Activated effector memory CD4-positive, alpha-beta T cell treated with anti-CD3 and anti-CD28 coated beads, Interleukin-2, amount 50 U/mL, for 16 hours (primary cell): Measurements from ENCODE around the gene ABCC9.
"Not testable (repeated sequence)": the region's sequence is repeated elsewhere in the genome, so short reads cannot be mapped to it uniquely, and the experiment has no call there.

Source experiments
- DNase-seq: peaks from one replicate; pipeline ENCODE4 v3.0.0-alpha.2; 2020

ABCC9 gene

GRCh38 chr12:21929972-21930371, 11.3 kb downstream of the ABCC9 start:
- not testable (repeated sequence) for DNase-seq

DNA sequence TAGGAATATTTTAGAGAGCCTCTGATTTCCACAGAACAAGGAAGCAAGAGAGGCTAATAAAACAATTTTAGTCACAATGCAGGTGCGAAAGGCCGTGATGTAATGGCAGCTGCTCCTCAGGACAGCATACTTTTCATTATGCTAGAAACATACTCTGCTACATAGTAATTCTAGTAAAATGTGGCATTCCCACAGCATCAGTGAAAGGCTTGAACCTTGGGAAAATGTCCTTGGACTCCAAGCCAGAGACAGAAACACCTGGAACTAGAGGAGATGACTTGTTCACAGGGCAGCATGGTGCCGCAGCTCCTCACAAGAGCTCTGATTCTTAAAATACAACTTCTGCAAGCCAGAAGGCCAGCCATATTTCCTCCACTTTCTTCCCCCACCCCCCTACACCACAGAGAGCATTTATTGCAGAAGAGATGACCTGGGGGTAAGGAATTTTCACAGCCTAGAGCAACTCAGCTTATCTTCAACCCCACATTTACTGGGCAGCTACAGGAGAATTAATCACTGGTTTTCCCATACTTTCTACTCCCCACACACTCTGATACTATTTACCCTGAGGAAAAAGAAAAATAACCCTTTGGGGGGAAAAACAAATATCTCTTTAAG, 15.8 kb downstream of the ABCC9 start:
- DNase-seq = no peak

DNA sequence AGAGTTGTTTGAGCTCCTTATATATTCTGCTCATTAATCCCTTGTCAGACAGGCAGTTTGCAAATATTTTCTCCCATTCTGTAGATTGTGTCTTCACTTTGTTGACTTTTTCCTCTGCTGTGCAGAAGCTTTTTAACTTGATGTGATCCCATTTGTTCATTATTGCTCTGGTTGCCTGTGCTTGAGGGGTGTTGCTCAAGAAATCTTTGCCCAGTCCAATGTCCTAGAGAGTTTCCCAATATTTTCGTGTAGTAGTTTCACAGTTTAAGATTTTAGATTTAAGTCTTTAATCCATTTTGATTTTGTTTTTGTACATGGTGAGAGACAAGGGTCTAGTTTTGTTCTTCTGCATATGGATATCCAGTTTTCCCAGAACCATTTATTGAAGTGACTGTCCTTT, 19.8 kb downstream of the ABCC9 start:
- DNase-seq = no peak

DNA sequence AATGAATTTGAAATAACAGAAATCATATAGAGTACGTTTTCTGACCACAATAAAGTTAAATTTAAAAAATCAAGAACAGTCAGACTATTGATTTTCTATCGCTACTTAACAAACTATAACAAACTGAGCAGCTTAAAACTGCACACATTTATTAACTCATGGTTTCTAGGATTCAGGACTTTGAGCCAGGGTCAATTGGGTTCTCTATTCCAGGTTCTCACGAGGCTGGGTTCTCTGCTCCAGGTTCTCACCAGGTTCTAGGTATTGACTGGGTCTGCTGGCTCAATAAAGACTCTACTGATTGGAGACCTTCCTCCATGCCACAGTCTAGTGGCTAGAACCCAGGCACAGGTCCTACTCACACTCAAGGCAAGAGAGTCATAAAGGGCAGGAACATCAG, 22.8 kb downstream of the ABCC9 start:
- DNase-seq = no peak

DNA sequence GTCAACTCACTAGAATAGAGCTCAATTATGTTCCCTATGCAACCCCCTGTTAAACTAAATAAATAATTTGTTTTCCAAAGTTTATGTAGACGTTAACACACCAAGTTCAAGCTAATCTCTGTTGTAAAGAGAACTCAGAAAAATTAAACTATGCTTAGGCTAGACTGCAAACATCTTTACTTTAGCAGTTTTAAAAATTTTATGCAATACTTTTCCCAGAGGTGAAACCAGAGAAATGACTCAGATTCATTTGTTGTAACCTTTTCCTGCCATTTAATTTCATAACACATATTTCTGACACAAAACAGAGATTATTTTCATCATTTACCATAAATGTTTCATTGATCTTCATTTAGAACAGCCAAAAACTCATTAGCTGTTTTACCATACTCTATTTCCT, 27.4 kb downstream of the ABCC9 start:
- DNase-seq = no peak

GRCh38 chr12:21912318-21912717, 28.9 kb downstream of the ABCC9 start:
- DNase-seq = no peak

DNA sequence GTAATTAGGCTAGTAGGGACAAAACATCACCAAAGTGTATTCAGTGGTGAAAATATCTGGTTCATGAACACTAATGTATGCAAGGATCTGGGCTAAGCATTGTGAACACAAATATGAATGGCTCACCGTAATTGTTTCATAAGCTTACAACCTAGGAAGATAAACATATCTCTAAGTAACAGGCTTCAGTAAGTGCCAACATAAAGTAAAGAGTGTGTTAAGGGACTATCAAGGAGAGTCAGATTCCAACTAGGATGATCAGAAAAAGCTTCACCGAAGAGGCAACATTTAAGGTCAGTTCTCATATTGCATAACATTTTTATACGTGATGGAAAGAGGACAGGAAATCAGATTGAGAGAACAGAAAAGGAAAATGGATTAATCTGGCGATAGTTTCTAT, 29.4 kb downstream of the ABCC9 start:
- no peak for DNase-seq

DNA sequence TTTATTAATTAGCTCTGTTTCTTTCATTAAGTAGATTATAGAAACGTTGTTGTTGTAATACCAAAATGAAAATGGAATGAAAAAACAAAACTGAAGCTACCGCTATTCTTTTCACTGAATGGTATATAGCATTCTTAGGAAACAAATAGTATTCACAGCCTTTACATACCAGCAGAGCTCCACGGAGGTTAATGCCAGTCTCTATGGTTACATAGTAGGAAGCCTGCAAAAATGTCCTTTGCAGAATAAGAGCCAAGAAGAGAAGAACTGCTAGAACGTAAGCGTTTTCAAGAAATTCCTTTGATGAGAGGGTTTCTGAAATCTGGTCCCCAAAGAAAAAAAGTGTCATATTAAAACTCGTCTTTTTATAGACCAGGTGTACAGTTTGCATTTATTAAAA, 30.6 kb downstream of the ABCC9 start:
- no peak for DNase-seq

GRCh38 chr12:21907948-21908837, 33.0 kb downstream of the ABCC9 start:
- DNase-seq = no peak

DNA sequence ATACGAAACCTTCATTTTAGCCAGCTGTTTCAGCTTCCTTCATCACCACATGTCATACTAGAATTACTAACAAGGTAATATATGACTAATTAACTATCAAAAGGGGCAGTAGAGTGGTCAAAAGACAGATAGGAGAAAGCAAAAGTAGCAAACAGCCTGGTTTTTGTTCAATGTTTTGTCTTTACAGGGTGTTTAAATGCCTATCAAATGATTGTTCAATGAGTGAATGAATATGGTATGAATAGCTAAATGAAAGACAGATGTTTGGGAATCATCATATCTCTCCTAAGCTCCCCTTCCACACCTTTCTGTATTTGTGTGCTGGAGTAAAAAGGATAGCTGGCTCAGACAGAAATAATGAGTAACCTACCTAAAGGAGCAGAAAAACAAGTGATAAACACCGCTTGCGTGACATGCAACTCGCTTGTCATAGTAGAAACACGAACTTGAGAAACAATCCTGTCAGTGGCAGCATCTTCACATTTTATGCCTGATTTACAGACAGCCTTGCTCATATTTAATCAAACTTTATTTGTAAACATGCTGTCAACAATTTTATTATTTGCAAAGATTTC, 34.2 kb downstream of the ABCC9 start:
- no peak for DNase-seq

DNA sequence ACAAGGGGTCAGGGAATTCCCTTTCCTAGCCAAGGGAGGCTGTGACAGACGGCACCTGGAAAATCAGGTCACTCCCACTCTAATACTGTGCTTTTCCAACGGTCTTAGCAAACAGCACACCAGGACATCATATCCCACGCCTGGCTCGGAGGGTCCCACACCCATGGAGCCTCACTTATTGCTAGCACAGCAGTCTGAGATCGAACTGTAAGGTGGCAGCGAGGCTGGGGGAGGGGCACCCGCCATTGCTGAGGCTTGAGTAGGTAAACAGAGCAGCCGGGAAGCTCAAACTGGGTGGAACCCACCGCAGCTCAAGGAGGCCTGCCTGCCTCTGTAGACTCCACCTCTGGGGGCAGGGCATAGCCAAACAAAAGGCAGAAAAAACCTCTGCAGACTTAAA, 41.7 kb downstream of the ABCC9 start:
- DNase-seq = not testable (repeated sequence)

GRCh38 chr12:21895651-21896050, 45.6 kb downstream of the ABCC9 start:
- DNase-seq = no peak

DNA sequence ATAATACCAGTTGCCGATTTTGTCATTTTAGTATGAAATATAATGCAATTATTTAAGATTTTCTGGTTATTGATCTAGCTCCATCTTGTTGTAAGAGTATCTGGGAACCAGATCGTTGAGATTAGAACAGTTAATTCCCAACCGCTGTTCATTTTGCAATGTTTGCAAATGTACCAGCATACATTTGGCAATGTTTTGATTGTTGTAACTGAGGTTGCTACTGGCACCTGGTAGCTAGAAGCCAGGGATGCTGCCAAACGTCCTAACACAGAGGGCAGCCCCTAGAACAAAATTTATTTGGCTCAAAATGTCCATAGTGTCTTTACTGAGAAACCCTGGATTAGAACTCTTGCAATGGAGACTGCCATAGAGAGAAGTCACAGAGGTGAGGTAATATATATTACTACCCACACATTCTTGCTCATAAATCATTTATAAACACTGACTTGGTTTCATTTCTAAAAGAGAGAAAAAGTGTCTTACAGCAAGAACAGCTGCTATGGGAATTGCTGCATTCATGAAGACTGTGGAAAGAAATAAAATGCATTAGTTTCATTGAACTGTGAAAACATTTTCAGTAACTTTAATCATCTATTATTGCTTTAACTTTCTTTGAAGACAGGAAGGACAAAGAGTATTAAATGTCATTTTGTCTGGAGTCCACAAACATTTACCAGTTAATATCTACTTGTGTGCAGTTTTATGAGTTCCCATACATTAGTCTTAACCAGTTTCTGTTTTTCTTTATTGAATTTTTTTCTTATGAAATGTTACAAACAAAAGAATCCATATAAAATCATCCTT, 46.2 kb downstream of the ABCC9 start:
- no peak for DNase-seq

DNA sequence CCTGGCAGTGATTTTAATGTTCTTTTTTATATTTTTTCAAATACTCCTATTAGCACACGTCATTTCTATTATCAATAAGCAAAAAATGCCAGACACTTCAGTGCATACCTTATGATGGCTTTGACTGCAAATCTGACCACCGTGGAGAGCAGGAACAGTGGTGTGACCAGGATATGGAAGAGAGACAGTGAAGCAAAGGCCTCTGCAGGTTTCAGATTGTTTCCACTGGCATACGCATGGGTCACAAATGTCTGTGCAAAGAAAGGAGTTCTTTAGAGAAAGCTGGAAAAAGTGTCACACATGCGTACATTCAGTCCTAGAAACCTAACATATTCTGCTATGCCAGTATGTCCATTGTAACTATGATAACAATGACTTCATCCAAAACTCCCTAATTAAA, 47.3 kb downstream of the ABCC9 start:
- no peak for DNase-seq

DNA sequence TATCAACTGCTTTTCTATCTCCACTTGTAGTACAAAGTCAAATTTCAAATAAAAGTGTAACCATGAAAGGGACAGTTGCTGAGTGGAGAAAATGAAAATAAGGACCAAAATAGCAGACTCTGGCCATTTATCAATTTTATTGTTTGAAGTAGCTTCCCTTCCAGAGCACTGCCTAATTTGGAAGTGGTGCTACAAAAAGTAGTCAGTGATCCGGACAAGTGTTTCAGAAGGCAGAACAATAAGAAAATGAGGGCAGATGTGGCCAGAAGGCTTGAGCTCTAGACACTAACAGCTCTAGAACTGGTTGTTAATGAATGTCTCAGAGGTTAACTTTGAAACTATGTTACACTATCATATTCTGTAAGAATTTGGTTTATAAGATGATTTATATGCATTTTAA, 48.9 kb downstream of the ABCC9 start:
- DNase-seq = no peak

GRCh38 chr12:21891751-21892217, 49.4 kb downstream of the ABCC9 start:
- DNase-seq = no peak

- no peak for DNase-seq
These were observed 52.9 kb downstream of the ABCC9 start for GRCh38 chr12:21888276-21888863.

DNA sequence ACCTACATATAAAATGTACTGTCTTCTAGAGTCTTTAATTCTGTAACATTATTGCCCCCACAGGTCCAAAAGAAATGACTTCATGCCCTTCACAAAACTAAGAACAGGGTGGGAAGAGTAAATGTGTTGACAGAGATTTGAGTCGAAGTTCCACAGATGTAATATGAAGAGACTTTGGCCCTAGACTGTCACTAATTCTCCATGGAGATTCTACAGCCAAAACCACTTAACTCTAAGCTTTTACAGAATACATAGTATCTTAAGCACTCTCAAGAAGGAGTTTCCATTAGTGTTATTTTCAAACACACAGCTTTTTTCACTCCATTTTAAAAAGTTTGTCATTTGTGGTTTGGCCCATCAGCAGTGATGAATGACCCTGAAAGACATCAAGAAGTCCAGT, 56.3 kb downstream of the ABCC9 start:
- no peak for DNase-seq

DNA sequence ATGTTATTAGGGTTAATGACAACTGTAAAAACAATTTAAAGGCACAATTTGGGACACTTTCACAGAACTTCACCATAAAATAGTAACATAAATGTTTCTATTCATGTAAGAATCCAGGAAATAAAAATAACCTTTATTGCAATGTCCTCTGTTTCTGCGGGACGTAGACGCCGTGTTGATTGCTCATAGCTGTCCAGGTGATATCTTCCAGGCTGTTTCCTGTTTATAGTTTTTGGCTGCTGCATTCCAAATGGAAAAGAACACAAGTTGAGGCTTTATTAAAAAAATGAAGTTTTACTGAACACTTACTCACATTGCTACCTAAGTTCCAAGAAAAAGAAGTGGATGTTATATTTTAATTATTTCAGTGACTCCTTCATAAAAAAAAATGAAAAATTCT, 58.6 kb downstream of the ABCC9 start:
- no peak for DNase-seq

DNA sequence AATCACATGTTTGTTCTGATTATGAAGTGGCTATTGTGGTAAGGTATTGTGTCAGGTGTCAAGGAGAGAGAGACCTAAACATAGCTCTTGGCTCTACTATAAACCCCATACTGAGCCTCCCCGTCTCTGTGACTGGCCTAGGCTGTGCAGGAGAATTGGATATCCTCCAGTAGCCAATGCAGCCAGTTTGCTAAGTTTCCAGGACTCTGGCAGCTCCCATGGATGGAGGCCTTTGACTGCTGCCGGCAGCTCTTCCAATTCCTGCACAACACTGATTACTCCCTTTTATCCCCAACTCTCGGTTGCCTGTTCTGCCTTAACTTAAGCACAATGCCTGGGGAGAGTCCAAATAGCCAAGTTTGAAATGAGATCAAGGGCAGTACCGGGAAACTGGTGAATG, 59.3 kb downstream of the ABCC9 start:
- no peak for DNase-seq

DNA sequence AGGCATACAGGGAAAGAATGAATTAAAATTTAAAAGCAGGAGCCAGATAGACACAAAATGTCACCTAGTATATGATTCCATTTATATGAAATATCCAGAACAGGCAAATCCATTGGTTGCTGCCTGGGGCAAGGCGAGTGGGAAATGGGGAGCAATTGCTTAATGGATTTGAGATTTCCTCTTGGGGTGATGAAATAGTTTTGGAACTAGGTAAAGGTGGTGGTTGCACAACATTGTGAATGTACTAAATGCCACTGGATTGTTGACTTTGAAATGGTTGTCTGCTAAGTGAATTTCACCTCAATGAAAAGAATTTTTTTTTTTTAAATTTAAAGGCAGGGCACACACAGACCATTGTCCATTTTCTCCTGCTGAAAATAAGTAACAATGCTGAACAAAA, 61.9 kb downstream of the ABCC9 start:
- no peak for DNase-seq

GRCh38 chr12:21877293-21877982, 63.8 kb downstream of the ABCC9 start:
- DNase-seq = no peak
